Kidney epithelial cell (primary cell): Measurements from ENCODE around the gene PKD1. TPM values are rescaled to one million over a fixed set of nuclear protein-coding genes. Genes with fewer than 3 reads are reported as not detected.

Source experiments
- DNase-seq: peaks from one replicate; pipeline ENCODE4 v3.0.0-alpha.2; 2010; ENCODE audit warnings: low read depth
- H3K27me3 ChIP-seq: 2 replicates; pipeline ENCODE4 v1.6.0; 2011; ENCODE audit warnings: low read length; ENCODE audit not compliant: control insufficient read depth, insufficient read depth
- H3K36me3 ChIP-seq: 2 replicates; pipeline ENCODE4 v1.5.1; 2011; ENCODE audit warnings: low read length; ENCODE audit not compliant: control insufficient read depth, insufficient read depth
- H3K4me3 ChIP-seq: 2 replicates; pipeline ENCODE4 v1.5.1; 2011; ENCODE audit warnings: low read depth, mild to moderate bottlenecking, control low read depth, low read length
- CTCF ChIP-seq: IDR thresholded peaks from 2 replicates; pipeline ENCODE4 v1.5.1; 2011; ENCODE audit warnings: mild to moderate bottlenecking, moderate library complexity, low read length, control low read depth, inconsistent platforms; ENCODE audit not compliant: insufficient read depth, poor library complexity, severe bottlenecking
- total RNA-seq: library from RNA; depleted of rRNA; stranded (reverse); fragments of >200 nt; gene quantifications from 2 replicates; pipeline ENCODE4 v1.2.3, GENCODE V29; 2015

Gene PKD1
- total RNA-seq, 1 donor from 2014 or later: 85.6 TPM

- no peak overlapping the region for H3K4me3 ChIP-seq
- H3K27me3 ChIP-seq: no peaks in the 10 kb centered on the region
- TF ChIP-seq CTCF: no peak
- peaks cover 4% of the 10 kb centered on the region for H3K36me3 ChIP-seq
- no peak for DNase-seq
Observed at GRCh38 chr16:2172688-2173335, 37.1 kb upstream of the PKD1 start.

- Histone ChIP-seq H3K36me3 (peaks cover 4% of the 10 kb centered on the region), H3K27me3 (no peaks in the 10 kb centered on the region), H3K4me3 (no peak overlapping the region)
- no peak for DNase-seq
- TF ChIP-seq CTCF: no peak
Observed at GRCh38 chr16:2171601-2172178, 36.0 kb upstream of the PKD1 start.

DNA sequence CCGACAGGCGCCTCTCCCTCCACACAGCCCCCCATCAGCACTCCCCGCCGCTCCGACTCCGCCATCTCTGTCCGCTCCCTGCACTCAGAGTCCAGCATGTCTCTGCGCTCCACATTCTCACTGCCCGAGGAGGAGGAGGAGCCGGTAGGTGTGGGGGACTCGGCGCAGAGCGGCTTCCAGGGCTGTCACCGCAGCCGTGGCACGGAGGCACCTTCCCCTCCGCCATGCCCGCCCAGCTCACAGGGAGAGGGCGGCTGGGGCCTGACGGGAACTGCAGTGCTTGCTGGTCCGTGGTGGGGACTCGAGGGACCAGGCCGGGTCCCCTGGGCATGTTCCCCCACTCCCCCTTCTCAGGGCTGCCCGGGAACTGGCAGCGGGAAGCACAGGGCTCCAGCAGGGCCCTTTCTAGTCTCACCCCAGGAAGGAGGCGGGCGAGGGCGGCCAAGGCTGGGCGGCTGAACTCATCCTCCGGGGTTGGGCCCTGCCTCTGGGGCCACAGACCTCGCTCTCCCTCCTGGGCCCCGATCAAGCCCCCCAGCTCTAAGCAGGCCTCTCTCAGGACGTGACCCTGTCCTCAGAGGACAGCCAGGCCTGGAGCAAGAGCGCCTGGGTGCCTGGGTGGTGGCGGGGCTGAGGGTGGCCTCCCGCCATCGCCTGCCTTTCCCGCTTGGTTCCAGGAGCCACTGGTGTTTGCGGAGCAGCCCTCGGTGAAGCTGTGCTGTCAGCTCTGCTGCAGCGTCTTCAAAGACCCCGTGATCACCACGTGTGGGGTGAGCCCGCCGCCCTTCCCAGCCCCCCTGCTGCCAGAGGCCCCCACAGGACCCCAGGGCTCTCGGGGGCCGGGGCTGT lies 35.1 kb upstream of the PKD1 start:
- no peak overlapping the region for H3K4me3 ChIP-seq
- peaks cover 4% of the 10 kb centered on the region for H3K36me3 ChIP-seq
- H3K27me3 ChIP-seq: no peaks in the 10 kb centered on the region
- TF ChIP-seq CTCF: no peak
- no peak for DNase-seq

GRCh38 chr16:2170080-2170479 lies 34.4 kb upstream of the PKD1 start:
- DNase-seq: no peak
- Histone ChIP-seq H3K4me3 (no peak overlapping the region), H3K27me3 (no peaks in the 10 kb centered on the region), H3K36me3 (peaks cover 2% of the 10 kb centered on the region)
- TF ChIP-seq CTCF: no peak

GRCh38 chr16:2167068-2167638 lies 31.5 kb upstream of the PKD1 start:
- DNase-seq: no peak
- Histone ChIP-seq H3K36me3 (no peaks in the 10 kb centered on the region), H3K4me3 (no peak overlapping the region), H3K27me3 (no peaks in the 10 kb centered on the region)
- TF ChIP-seq CTCF: no peak
